Endodermal cell (in vitro differentiated cells): Measurements from ENCODE around the gene BHLHE40. TPM values are rescaled to one million over a fixed set of nuclear protein-coding genes. Genes with fewer than 3 reads are reported as not detected.

ENCODE experiments used
- DNase-seq: peaks from one replicate; pipeline ENCODE4 v3.0.0-alpha.2; 2017
- H3K27ac ChIP-seq: 2 replicates; pipeline ENCODE4 v1.5.1; 2013; ENCODE audit warnings: mild to moderate bottlenecking, low read depth, low read length, moderate library complexity
- H3K27me3 ChIP-seq: 2 replicates; pipeline ENCODE4 v1.6.1; 2013; ENCODE audit warnings: mild to moderate bottlenecking, low read length, moderate library complexity; ENCODE audit not compliant: insufficient read depth, control insufficient read depth, poor library complexity, severe bottlenecking
- H3K36me3 ChIP-seq: 2 replicates; pipeline ENCODE4 v1.7.0; 2013; ENCODE audit warnings: mild to moderate bottlenecking, low read length, moderate library complexity; ENCODE audit not compliant: control insufficient read depth, insufficient read depth
- H3K4me1 ChIP-seq: one replicate; pipeline ENCODE4 v1.7.0; 2013; ENCODE audit warnings: low read length; ENCODE audit not compliant: control insufficient read depth, insufficient read depth
- H3K4me3 ChIP-seq: 2 replicates; pipeline ENCODE4 v1.5.1; 2013; ENCODE audit warnings: mild to moderate bottlenecking, low read length, moderate library complexity
- H3K9ac ChIP-seq: 2 replicates; pipeline ENCODE4 v1.6.1; 2013; ENCODE audit warnings: mild to moderate bottlenecking, low read length, moderate library complexity; ENCODE audit not compliant: poor library complexity, severe bottlenecking; ENCODE audit errors: extremely low read depth
- H3K9me3 ChIP-seq: 2 replicates; pipeline ENCODE4 v1.6.1; 2013; ENCODE audit warnings: mild to moderate bottlenecking, low read length, moderate library complexity; ENCODE audit not compliant: control insufficient read depth
- H3K27ac Mint-ChIP-seq: 2 replicates; pipeline ENCODE4 v1.8.0; 2020; ENCODE audit warnings: mixed read lengths
- H3K27me3 Mint-ChIP-seq: 2 replicates; pipeline ENCODE4 v1.8.0; 2021; ENCODE audit warnings: mild to moderate bottlenecking, mixed read lengths; ENCODE audit not compliant: insufficient read depth
- H3K36me3 Mint-ChIP-seq: 2 replicates; pipeline ENCODE4 v1.8.0; 2020; ENCODE audit warnings: low read depth, mixed read lengths
- H3K4me1 Mint-ChIP-seq: 2 replicates; pipeline ENCODE4 v1.8.0; 2020; ENCODE audit warnings: mixed read lengths
- H3K4me3 Mint-ChIP-seq: 2 replicates; pipeline ENCODE4 v1.8.0; 2020; ENCODE audit warnings: mild to moderate bottlenecking, moderate library complexity, mixed read lengths
- H3K9me3 Mint-ChIP-seq: 2 replicates; pipeline ENCODE4 v1.8.0; 2020; ENCODE audit warnings: mild to moderate bottlenecking, mixed read lengths
- WGBS, 2 experiments: methylation state at CpG; one replicate each; pipeline versions ENCODE4 v1.1.5 to v1.1.7; 2013; ENCODE audit warnings: missing lambda C conversion rate in 2 of 2, mixed read lengths in 1 of 2; ENCODE audit not compliant: insufficient coverage in 1 of 2, insufficient read length in 1 of 2; 5-methylcytosine and 5-hydroxymethylcytosine counted together
- long read RNA-seq, 4 experiments: library from polyadenylated mRNA in 2 of 4; library from RNA in 1 of 4; library from capped mRNA in 1 of 4; stranded (forward) in 3 of 4; unstranded in 1 of 4; transcript quantifications; one replicate each; pipeline ENCODE4 v2.0.0, GENCODE V29; 2020 to 2021; ENCODE audit warnings: inconsistent platforms in 1 of 4
- polyA plus RNA-seq, 2 experiments: library from polyadenylated mRNA; stranded (reverse); fragments of 50-300 nt; gene quantifications; one replicate each; pipeline ENCODE4 v1.2.3, GENCODE V29; 2013
- total RNA-seq, 2 donors: library from RNA; stranded (reverse); fragmentation: NEBNext Ultra II Directional in 1 of 2; extraction: Animal tissue kit (Norgen Biotek cat#: 25700) in 1 of 2; gene quantifications; 2 replicates in 1 of 2; 3 replicates in 1 of 2; pipeline ENCODE4 v1.2.1, GENCODE V29; 2021
- TF ChIP-seq, protein P1 (sequence below): fragments of 200-600 bp; sonication (generic); conservative IDR thresholded peaks from 2 replicates; pipeline ENCODE4 v1.5.0; 2021; ENCODE audit warnings: antibody characterized with exemption, mild to moderate bottlenecking

Gene BHLHE40
- 1 to 10 TPM; 2.6 to 2.9 TPM for total RNA-seq
- 8.3 TPM for polyA plus RNA-seq (2013, experiment 1 of 2)
- polyA plus RNA-seq (2013, experiment 2 of 2): 14.0 TPM
- long read RNA-seq, experiment 1, partial matches to known transcripts: 0 of 1 reads
- long read RNA-seq, experiment 1, other reads (novel, unspliced or antisense): 1 of 1 reads
- long read RNA-seq, experiment 2, partial matches to known transcripts: 0 of 4 reads
- long read RNA-seq, experiment 2, other reads (novel, unspliced or antisense): 0 of 4 reads
- long read RNA-seq, experiment 3, transcript BHLHE40-201 (5 exons, 3,473 nt): major isoform, 10 of 14 reads
- long read RNA-seq, experiment 3, partial matches to known transcripts: 2 of 14 reads
- long read RNA-seq, experiment 3, other reads (novel, unspliced or antisense): 2 of 14 reads
- long read RNA-seq, experiment 4: 0 reads

DNA sequence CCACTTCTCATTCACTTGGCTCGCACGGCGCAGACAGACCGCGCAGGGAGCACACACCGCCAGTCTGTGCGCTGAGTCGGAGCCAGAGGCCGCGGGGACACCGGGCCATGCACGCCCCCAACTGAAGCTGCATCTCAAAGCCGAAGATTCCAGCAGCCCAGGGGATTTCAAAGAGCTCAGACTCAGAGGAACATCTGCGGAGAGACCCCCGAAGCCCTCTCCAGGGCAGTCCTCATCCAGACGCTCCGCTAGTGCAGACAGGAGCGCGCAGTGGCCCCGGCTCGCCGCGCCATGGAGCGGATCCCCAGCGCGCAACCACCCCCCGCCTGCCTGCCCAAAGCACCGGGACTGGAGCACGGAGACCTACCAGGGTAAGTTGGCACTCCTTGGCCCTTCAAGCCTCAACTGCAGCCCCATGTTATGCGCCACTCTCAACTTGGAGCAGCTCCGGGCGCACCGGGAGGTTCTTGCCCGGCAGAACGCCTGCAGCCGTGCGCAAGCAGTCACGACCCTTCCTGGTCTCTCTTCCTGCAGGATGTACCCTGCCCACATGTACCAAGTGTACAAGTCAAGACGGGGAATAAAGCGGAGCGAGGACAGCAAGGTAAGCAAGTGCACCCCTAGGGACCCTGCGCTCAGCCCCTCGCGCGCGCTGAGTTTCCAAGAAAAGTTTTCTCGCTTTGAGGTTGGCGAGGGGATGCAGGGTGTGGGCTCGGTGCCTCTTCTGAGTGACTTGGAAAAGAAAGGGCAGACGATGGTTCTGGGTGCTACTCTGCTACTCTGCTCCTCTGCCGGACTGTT, at the start of gene BHLHE40:
Gene BHLHE40 (plus strand): TSS at position 10 of the 801 bp plus-strand sequence. CDS start 282 bp downstream, at position 292.
- Mint-ChIP-seq H3K27me3 (peaks cover 41% of the 10 kb centered on the region), H3K4me1 (peaks cover 33% of the 10 kb centered on the region), H3K4me3 (peak within 1 kb of the TSS; percentile 71), H3K27ac (no peak within 1 kb of the TSS), H3K36me3 (peaks cover 4% of the 10 kb centered on the region), H3K9me3 (no peaks in the 10 kb centered on the region)
- peaks cover 6% of the 10 kb centered on the region for H3K4me1 ChIP-seq
- peak within 1 kb of the TSS; percentile 39 for H3K27ac ChIP-seq
- TF ChIP-seq, protein P1, sequence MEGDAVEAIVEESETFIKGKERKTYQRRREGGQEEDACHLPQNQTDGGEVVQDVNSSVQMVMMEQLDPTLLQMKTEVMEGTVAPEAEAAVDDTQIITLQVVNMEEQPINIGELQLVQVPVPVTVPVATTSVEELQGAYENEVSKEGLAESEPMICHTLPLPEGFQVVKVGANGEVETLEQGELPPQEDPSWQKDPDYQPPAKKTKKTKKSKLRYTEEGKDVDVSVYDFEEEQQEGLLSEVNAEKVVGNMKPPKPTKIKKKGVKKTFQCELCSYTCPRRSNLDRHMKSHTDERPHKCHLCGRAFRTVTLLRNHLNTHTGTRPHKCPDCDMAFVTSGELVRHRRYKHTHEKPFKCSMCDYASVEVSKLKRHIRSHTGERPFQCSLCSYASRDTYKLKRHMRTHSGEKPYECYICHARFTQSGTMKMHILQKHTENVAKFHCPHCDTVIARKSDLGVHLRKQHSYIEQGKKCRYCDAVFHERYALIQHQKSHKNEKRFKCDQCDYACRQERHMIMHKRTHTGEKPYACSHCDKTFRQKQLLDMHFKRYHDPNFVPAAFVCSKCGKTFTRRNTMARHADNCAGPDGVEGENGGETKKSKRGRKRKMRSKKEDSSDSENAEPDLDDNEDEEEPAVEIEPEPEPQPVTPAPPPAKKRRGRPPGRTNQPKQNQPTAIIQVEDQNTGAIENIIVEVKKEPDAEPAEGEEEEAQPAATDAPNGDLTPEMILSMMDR: no peak
- DNase-seq: no peak
- 0 to 1% methylated on average over 28 to 51 of the region's 51 CpGs for WGBS, 2 experiments
- peaks cover 32% of the 10 kb centered on the region for H3K36me3 ChIP-seq
- peak within 1 kb of the TSS; percentile 66 for H3K9ac ChIP-seq
- peaks cover 9% of the 10 kb centered on the region for H3K27me3 ChIP-seq
- H3K9me3 ChIP-seq: no peaks in the 10 kb centered on the region
- peak within 1 kb of the TSS; percentile 95 for H3K4me3 ChIP-seq

DNA sequence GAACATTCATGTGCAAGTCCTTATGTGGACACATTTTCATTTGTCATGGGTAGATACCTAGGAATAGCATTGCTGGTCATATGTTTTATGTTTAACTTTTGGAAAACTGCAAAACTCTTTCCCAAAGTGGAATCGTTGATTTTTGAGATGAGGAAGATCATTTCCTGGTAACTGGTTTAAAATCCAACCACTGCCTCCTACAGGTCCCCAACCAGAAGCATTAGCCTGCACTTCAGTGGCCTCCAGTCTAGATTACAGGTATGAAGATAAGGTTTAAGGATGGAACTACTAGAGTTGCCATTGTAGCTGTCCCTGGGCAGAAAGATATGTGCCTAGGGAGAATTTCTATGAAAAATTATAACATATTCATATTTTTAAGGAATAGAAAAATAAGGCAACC, 48.7 kb upstream of the BHLHE40 start:
- Histone ChIP-seq H3K27me3 (no peaks in the 10 kb centered on the region), H3K4me1 (no peaks in the 10 kb centered on the region), H3K9ac (no peak overlapping the region), H3K9me3 (no peaks in the 10 kb centered on the region), H3K36me3 (no peaks in the 10 kb centered on the region), H3K4me3 (no peak overlapping the region), H3K27ac (no peak overlapping the region)
- TF ChIP-seq, protein P1: peak; percentile 55
- no peaks in the 10 kb centered on the region for H3K27me3 Mint-ChIP-seq
- WGBS, 2 experiments: 89 to 100% methylated on average over 1 of the region's 1 CpG
- no peaks in the 10 kb centered on the region for H3K9me3 Mint-ChIP-seq
- no peak overlapping the region for H3K4me3 Mint-ChIP-seq
- no peak for DNase-seq
- no peaks in the 10 kb centered on the region for H3K4me1 Mint-ChIP-seq
- no peaks in the 10 kb centered on the region for H3K36me3 Mint-ChIP-seq
- H3K27ac Mint-ChIP-seq: no peak overlapping the region

DNA sequence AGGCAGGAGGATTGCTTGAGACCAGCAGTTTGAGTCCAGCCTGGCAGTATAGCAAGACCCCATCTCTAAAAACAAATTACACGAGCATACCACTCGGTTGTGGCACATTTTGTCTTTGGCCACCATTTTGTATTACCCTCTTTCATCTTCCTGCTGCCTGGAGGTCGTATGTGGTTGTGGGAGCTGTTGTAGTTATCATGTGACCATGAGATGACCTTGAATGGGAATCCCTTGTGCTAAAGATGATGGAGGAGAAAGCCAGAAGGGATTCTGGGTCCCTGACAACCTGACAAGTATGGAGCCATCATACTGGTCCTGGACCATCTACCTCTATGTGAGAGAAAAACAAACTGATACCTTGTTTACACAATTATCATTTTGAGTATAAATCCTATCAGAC, 45.2 kb upstream of the BHLHE40 start:
- TF ChIP-seq, protein P1: no peak
- Histone ChIP-seq H3K36me3 (no peaks in the 10 kb centered on the region), H3K9ac (no peak overlapping the region), H3K9me3 (no peaks in the 10 kb centered on the region), H3K4me1 (no peaks in the 10 kb centered on the region), H3K4me3 (no peak overlapping the region), H3K27me3 (no peaks in the 10 kb centered on the region), H3K27ac (no peak overlapping the region)
- Mint-ChIP-seq H3K27me3 (no peaks in the 10 kb centered on the region), H3K27ac (no peak overlapping the region), H3K9me3 (no peaks in the 10 kb centered on the region), H3K4me1 (no peaks in the 10 kb centered on the region), H3K4me3 (no peak overlapping the region), H3K36me3 (no peaks in the 10 kb centered on the region)
- no peak for DNase-seq
- 88% methylated on average over 3 of the region's 3 CpGs; no CpG with 5 or more reads in 1 of the 2 experiments for WGBS, 2 experiments
